Activated CD4-positive, alpha-beta T cell treated with anti-CD3 and anti-CD28 coated beads, Interleukin-2, amount 50 U/mL, for 16 hours (primary cell): ENCODE results near the gene SSR4.
"Not testable (repeated sequence)": the region's sequence is repeated elsewhere in the genome, so short reads cannot be mapped to it uniquely, and the experiment has no call there.

Experiments
- DNase-seq: peaks from one replicate; pipeline ENCODE4 v3.0.0-alpha.2; 2020

The SSR4 gene

DNA sequence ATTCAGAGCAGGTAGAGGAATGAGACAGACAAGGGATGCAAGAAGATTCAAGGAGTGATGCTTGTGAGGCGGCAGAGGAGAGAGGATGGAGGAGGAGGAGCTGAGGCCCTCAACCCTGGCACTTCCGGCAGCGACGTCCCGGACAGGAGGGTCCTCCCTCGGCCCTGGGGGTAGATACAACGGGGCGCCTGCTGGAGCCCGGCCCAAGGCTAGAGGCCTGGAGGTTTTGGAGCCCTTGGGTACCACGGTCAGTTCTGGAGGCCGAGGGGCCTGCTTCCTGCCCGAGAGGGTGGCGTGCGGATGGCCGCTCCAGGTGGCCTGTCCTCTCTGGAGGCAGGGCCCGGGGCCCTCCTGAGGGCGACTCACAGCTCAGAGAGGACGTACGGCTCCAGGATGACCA lies 13.5 kb downstream of the SSR4 start:
- no peak for DNase-seq

DNA sequence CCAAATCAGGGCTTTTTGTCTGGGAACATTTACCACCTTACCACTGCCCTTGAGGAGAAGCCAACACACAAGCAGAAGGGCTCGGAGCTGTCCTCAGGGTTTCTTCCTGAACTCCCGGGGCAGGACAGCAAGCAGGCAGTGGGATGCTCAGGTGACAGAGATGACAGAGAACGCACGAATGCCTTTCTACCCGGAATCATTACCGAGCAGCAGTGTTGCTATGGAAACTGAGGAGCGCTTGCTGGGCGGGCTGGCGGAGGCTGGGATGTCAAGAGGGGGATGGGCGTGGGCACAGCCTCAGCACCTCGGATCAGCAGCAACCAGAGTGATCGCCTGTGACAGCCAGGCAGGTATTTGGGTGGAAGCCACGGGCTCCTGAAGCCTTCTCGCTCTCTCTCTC lies 17.8 kb downstream of the SSR4 start:
- no peak for DNase-seq

DNA sequence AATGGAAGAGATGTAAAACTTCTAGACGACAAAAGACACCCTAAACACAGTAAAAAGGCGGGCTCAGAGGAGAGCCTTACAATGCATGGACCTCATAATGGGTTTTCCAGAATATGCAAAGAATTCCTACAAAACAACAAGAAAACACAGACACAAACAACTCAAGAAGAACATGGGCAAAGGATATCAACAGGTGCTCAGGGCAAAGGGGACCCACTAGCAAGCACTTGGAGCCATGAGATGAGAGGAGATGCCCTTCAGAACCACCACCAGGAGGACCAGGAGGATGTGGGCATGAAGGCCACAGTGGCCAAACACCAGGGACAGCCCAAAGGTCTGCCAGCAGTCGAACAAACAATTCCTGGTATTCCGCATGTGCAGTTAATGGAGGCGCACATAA lies 18.7 kb downstream of the SSR4 start:
- DNase-seq = no peak

- DNase-seq = no peak
Measured at GRCh38 chrX:153814591-153815315, 20.3 kb downstream of the SSR4 start.

- peak; percentile 21 for DNase-seq
Measured at GRCh38 chrX:153816831-153817690, 22.6 kb downstream of the SSR4 start.

DNA sequence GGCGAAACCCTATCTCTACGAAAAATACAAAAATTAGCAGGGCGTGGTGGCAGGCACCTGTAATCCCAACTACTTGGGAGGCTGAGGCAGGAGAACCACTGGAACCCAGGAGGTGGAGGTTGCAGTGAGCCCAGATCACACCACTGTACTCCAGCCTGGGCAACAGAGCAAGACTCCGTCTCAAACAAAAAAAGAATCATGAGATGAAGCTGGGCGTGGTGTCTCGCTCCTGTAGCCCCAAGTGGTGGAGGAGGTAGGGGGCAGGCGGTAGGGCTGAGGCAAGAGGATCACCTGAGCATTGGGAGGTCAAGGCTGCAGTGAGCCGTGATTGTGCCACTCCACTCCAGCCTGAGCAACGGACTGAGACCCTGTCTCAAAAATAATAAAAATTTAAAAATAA lies 23.6 kb downstream of the SSR4 start:
- DNase-seq = not testable (repeated sequence)

- DNase-seq = peak; percentile 20
Measured at GRCh38 chrX:153818571-153819383, 24.3 kb downstream of the SSR4 start.

GRCh38 chrX:153819384-153820040 lies 25.0 kb downstream of the SSR4 start:
- DNase-seq = no peak

GRCh38 chrX:153820601-153821000 lies 26.1 kb downstream of the SSR4 start:
- no peak for DNase-seq

- no peak for DNase-seq
Measured at GRCh38 chrX:153821066-153821465, 26.6 kb downstream of the SSR4 start.

GRCh38 chrX:153824348-153824747 lies 29.9 kb downstream of the SSR4 start:
- no peak for DNase-seq

- DNase-seq = no peak
Measured at GRCh38 chrX:153825042-153825441, 30.6 kb downstream of the SSR4 start.

GRCh38 chrX:153827016-153827415 lies 32.5 kb downstream of the SSR4 start:
- DNase-seq = no peak

- no peak for DNase-seq
Measured at GRCh38 chrX:153827903-153828302, 33.4 kb downstream of the SSR4 start.

DNA sequence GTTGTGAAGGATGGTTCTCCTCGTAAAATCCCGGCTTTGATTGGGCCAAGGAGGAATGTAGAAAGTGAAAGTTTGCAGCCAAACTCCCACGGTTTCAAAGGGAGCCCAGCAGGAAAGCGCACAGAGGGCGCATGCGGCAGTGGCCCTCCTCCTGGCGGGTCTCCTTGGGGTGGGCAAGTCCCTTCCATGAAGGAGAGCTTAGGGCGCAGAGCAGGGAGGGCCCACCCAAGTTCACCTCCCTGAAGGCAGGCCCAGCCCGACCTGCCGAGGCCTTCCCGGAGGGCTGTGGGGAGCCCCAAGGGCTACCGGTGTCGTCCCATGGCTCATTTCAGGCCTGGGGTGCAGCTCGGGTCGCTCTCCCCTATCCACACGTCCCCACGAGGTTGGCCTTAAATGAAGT lies 33.8 kb downstream of the SSR4 start:
- DNase-seq = no peak

DNA sequence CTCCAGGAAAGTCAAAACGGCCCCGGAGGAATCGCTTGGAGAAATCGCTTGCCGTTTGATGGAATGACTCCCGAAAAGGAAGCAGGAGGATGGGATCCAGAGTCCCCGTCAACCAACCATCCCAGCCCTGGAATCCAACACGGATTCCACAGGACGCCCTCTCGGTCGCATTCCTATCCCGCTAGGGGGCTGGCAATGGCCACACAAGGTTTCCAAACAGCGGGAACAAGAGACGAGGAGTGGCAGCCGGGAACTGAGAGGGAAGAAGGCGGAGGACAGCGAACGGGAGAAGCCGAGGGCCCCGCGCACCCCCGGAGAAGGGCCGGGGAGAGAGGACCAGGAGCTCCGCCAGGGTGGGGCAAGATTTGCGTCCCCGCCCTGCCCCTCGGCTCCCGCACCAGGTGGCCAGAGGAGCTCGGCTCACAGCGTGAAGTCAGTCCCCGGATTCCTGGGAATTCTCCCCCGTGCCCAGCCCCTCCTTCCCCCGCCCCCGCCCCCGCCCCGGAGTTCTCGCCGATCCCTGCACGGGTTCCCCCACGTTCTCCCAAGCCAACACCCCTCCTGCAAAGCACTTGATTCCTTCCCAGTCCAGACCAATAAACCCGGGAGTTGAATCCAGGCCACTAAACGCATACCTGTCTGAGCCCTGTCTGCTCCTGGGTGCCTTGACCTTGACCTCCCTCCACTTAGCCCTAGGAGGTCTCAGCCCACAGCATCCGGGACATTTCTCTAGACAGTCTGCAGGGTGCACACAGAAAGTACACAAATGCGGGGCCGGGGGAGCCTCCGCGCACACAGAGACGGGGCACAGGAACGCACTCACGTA lies 34.5 kb downstream of the SSR4 start:
- DNase-seq = no peak

DNA sequence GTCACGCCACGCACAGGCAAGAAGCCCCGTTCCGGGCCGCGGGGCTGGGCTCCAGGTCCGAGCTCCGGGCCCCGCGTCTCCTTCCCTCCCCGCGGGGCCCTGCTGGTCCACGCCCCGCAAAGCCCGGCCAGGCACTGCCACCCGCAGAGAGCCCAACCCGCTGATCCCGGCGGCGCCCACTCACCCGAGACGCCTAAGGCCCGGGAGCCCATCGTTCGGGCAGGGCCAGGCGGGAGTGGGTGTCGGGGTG lies 35.0 kb downstream of the SSR4 start:
- DNase-seq = no peak

- no peak for DNase-seq
Measured at GRCh38 chrX:153829799-153830639, 35.6 kb downstream of the SSR4 start, which contains the start of gene PDZD4. PDZD4 (minus strand) TSS chrX:153830544; CDS start chrX:153830298, 246 bp downstream.

DNA sequence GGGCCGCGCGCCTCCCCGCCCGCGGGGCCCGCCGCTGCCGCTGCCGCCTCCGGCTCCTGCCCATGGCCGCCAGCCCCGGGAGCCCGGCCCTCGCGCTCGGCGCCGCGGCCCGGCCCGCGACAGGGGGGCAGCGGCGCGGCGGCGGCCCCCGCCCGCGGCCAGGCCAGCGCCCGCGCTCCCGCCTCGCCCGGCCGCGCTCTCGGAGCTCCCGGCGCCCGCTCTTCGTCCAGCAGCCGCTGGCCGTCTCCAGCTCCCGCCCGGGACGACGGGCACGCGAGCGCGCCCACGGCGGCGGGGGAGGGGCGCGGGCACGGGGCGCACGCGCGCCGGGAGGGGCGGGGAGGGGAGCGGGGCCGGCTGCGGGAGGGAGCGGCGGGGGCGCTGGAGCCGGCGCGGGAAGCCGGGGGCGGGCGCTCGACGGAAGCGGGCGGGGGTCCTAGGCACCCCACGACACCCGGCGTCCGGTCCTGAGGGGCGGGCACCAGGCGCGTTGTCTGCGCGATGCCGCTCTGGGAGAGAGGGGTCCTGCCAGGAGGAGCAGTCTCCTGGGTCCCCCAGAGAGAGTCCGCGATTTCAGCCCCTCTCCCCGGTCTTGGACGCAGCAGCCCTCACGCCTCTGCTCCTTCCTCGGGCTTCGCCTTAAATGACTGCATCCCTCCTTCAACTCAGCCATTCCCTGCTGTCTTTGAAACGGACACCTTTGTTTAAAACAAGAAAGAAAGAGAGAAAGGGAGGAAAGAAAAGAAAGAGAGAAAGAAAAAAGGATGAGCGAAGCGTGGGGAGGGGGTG lies 36.4 kb downstream of the SSR4 start:
- no peak for DNase-seq

DNA sequence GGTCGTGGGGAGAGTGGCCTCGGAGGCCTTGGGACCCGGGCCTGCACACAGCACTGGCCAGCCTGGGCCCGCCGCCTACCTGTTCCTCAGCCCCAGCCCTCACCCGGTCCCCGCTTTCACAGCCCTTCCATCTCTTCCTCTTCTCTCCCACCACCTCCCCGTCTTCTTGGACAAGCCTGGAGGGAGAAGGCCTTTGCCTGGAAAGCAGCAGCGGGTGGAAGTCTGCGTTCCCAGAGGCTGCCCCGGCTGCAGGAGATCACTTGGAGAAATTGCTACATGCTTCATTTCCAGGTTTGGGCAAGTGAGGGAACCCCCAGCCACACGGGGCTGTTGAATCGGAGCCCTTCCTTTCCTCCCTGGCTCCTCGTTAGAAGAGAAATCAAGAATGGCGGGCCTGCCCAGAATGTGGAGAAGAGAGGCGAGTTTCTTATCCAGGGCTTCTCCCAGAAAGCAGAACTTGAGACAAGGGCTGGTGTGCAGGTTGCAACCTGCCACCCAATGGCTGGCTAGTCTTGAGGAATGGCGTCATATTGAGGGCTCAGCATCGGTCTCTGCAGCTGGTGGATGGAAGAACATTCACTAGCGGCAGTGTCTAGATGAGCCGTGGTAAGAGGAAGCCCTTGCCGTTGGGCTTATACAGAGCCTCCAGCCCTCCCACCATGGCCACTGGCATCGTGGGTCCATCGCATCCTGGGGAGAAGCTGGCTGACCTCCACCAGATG lies 37.1 kb downstream of the SSR4 start:
- DNase-seq = no peak
